Hematopoietic multipotent progenitor cell (in vitro differentiated cells): Measurements from ENCODE around the gene CTPS2. TPM values are rescaled to one million over a fixed set of nuclear protein-coding genes. Genes with fewer than 3 reads are reported as not detected.
"Not testable (repeated sequence)": the region's sequence is repeated elsewhere in the genome, so short reads cannot be mapped to it uniquely, and the experiment has no call there.

Experiments
- DNase-seq, 3 donors: peaks; one replicate each; pipeline ENCODE4 v3.0.0-alpha.2; 2011 to 2015; ENCODE audit warnings: low read depth in 2 of 3, low spot score in 2 of 3
- total RNA-seq: library from RNA; depleted of rRNA; stranded (reverse); fragments of >200 nt; gene quantifications from one replicate; pipeline ENCODE4 v1.2.3, GENCODE V29; 2012

Gene CTPS2
- total RNA-seq: 12.1 TPM

GRCh38 chrX:16712548-16713155 lies at the start of gene CTPS2:
CTPS2 (minus strand) TSS chrX:16712669; CDS start chrX:16702902, 9,767 bp downstream.
- peak in 2 of 3 donors; percentile 56 to 67 for DNase-seq

GRCh38 chrX:16761500-16761899 lies 49.0 kb upstream of the CTPS2 start:
- not testable (repeated sequence) for DNase-seq

- DNase-seq: no peak
These were observed 44.3 kb upstream of the CTPS2 start for GRCh38 chrX:16756724-16757123.

GRCh38 chrX:16754019-16754418 lies 41.5 kb upstream of the CTPS2 start:
- no peak for DNase-seq

- DNase-seq: no peak
These were observed 37.7 kb upstream of the CTPS2 start for GRCh38 chrX:16750136-16750535.

- no peak for DNase-seq
These were observed 36.0 kb upstream of the CTPS2 start for GRCh38 chrX:16748425-16748824.

GRCh38 chrX:16745659-16746058 lies 33.2 kb upstream of the CTPS2 start:
- DNase-seq: no peak

- DNase-seq: no peak
These were observed 32.6 kb upstream of the CTPS2 start for GRCh38 chrX:16745102-16745501.

GRCh38 chrX:16743604-16744325 lies 31.3 kb upstream of the CTPS2 start:
- no peak for DNase-seq

- DNase-seq: no peak
These were observed 27.1 kb upstream of the CTPS2 start for GRCh38 chrX:16739574-16739973.

GRCh38 chrX:16737024-16737423 lies 24.6 kb upstream of the CTPS2 start:
- no peak for DNase-seq

- no peak for DNase-seq
These were observed 20.5 kb upstream of the CTPS2 start for GRCh38 chrX:16733013-16733412.

GRCh38 chrX:16730450-16730849 lies 18.0 kb upstream of the CTPS2 start:
- no peak for DNase-seq

GRCh38 chrX:16727637-16728036 lies 15.2 kb upstream of the CTPS2 start:
- DNase-seq: no peak

- not testable (repeated sequence) for DNase-seq
These were observed 14.0 kb upstream of the CTPS2 start for GRCh38 chrX:16726347-16726988.

GRCh38 chrX:16725072-16725471 lies 12.6 kb upstream of the CTPS2 start:
- DNase-seq: no peak

- DNase-seq: no peak
These were observed 10.0 kb upstream of the CTPS2 start for GRCh38 chrX:16722481-16722880.

GRCh38 chrX:16719334-16720084 lies 7.0 kb upstream of the CTPS2 start, which contains the start of gene SYAP1:
SYAP1 (plus strand) TSS chrX:16719612; CDS start chrX:16719725, 113 bp downstream.
- peak; percentile 86 to 95 (median 94) for DNase-seq

GRCh38 chrX:16718824-16719333 lies 6.4 kb upstream of the CTPS2 start:
- no peak for DNase-seq

GRCh38 chrX:16716451-16716850 lies 4.0 kb upstream of the CTPS2 start:
- DNase-seq: not testable (repeated sequence)

GRCh38 chrX:16715638-16716037 lies 3.2 kb upstream of the CTPS2 start:
- not testable (repeated sequence) for DNase-seq
